GM21529 (cell line): Measurements from ENCODE around the gene LRRC42.
"Not testable (repeated sequence)": the region's sequence is repeated elsewhere in the genome, so short reads cannot be mapped to it uniquely, and the experiment has no call there.

ENCODE experiments used
- ATAC-seq: cut with Tn5 transposase; IDR thresholded peaks from one replicate; pipeline ENCODE4 v1.9.1; 2021; ENCODE audit not compliant: unreplicated experiment

LRRC42 gene

DNA sequence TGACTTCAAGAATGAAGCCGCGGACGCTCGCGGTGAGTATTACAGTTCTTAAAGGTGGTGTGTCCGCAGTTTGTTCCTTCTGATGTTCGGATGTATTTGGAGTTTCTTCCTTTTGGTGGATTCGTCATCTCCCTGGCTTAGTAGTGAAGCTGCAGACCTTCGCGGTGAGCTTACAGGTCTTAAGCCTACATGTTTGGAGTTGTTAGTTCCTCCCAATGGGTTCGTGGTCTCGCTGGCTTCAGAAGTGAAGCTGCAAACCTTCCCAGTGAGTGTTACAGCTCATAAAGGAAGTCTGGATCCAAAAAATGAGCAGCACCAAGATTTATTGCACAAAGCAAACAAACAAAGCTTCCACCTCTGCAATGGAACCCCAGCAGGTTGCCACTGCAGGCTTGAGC is 57.1 kb downstream of the LRRC42 start:
- no peak for ATAC-seq

DNA sequence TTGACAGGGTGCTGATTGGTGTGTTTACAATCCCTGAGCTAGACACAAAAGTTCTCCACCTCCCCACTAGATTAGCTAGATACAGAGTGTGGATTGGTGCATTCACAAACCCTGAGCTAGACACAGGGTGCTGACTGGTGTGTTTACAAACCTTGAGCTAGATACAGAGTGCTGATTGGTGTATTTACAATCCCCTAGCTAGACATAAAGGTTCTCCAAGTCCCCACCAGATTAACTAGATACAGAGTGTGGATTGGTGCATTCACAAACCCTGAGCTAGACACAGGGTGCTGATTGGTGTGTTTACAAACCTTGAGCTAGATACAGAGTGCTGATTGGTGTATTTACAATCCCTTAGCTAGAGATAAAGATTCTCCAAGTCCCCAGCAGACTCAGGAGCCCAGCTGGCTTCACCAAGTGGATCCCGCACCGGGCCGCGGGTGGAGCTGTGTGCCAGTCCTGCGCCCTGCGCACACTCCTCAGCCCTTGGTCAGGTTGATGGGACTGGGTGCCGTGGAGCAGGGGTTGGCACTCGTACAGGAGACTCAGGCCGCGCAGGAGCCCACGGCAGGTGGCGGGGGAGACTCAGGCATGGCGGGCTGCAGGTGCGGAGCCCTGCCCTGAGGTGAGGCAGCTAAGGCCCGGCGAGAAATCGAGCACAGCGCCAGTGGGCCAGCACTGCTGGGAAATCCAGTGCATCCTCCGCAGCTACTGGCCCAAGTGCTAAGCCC is 57.8 kb downstream of the LRRC42 start:
- not testable (repeated sequence) for ATAC-seq

DNA sequence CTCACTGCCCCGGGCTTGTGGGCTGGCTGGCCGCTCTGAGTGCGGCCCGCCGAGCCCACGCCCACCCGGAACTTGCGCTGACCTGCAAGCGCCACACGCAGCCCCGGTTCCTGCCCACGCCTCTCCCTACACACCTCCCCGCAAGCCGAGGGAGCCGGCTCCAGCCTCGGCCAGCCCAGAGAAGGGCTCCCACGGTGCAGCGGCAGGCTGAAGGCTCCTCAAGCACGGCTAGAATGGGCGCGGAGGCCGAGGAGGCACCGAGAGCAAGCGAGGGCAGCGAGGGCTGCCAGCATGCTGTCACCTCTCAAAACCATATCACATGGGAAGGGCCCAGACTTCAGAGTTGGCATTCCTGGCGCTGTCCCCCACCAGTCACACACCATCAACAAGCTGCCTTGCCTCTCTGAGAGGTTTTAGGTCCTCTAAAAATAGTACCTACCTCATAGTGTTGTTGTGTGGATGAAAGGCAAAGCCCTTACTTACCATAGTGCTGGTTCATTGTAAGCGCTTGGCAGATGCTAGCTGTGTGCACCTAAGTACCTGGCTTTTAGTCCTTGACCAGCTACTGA is 58.4 kb downstream of the LRRC42 start:
- ATAC-seq: no peak

DNA sequence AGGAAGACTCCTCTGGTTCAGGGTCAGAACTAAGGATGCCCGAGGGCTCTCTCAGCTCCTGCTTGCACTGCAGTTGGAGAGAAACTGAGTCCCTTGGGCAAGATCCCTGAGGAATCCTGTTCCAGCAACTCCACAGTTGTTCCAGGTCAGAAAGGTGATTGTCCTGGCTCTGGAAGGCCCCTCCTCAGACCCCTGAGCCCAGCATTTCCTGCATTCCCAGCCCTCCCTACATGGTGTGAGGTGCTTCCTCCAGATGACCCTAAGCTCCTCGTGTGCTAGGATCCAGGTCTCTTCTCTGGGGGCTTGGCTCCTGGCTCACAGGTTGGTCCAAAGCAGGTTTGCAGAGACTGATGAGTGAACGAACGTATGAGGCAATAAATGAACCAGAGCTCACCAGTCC is 60.4 kb downstream of the LRRC42 start:
- ATAC-seq: no peak

DNA sequence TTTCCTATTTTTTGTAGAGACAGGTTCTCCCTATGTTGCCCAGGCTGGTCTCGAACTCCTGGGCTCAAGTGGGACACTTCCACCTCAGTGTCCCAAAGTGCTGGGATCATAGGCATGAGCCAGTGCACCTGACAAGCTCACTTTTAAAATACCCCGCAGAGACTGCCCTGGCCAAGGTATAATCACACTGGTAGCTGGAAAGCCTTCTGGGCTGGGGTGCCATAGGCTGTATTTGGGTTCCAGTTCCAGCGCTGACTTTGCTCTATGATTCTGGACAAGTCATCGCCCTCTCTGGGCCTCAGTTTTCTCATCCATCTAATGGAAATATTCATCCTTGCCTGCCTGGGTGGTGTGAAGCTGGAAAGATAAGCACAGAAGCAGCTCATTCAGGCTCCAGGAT is 61.5 kb downstream of the LRRC42 start:
- no peak for ATAC-seq

DNA sequence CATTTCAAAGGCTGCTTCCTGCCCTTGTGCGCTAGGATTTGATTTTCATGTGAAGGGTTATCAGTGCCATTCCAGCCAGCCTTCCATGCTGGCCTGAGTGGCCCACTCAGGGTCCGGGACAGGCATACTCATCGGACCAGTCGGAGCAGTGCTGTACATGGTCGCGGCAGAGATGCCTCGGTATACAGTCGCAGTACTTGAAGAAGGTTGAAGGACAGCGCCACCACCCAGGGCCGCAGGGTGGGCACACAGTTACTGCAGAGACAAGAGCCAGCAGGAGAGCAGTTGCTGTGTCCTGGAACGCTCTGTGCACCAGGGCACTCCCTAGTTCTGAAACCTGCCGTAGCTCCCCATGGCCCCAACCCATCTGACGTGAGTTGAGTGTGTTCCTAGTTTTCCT is 62.7 kb downstream of the LRRC42 start:
- ATAC-seq: no peak

DNA sequence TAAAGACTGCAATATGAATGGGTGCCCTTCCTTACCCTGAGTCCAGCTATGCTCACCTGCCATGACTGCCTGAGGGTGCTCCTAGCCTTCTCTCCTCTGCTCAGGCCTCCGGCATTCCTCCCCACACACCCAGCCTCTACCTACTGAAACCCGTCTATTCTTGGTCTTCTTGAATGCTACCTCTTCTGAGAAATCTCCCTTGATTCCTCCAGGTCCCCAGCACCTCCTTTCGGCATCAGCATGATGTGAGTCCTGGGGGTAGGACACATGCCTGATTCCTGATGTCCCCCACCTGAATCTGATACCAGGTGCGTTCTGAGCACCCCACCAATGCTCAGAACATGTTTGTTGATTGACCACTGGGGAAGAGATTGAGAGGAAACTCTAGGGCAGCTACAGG is 63.3 kb downstream of the LRRC42 start:
- ATAC-seq: no peak

DNA sequence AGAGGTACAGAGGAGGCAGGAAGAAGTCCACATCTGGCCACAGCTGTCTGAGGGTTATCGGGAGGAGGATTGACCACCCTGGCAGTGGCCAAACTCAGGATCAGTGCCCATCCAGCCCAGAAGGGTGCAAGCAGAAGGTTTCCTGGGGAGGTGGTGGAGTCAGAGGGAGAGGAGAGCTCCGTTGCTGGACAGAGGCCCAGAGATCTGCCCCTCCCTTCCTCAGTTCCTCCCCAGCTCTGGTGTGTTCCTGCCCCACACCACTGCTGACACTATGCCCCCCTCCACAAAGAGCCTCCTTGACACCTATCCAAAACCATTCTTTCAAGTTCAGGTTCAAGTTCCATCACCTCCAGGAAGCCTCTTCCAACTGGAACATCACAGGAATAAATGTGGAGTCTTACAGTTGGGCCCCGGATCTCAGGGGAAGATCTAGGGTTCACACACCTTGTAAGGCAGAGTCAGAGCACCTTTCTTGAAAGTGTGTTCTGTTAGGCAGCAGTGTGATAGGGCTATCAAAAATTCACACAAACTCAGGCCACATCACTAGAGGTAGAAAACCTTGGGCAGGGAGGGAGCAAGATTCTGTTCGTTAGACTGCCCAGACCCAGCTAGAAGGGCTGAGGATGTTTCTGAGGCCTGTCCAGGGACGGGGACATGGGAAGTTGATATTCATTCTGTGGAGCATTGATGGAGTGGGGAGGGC is 64.4 kb downstream of the LRRC42 start:
- ATAC-seq: no peak

DNA sequence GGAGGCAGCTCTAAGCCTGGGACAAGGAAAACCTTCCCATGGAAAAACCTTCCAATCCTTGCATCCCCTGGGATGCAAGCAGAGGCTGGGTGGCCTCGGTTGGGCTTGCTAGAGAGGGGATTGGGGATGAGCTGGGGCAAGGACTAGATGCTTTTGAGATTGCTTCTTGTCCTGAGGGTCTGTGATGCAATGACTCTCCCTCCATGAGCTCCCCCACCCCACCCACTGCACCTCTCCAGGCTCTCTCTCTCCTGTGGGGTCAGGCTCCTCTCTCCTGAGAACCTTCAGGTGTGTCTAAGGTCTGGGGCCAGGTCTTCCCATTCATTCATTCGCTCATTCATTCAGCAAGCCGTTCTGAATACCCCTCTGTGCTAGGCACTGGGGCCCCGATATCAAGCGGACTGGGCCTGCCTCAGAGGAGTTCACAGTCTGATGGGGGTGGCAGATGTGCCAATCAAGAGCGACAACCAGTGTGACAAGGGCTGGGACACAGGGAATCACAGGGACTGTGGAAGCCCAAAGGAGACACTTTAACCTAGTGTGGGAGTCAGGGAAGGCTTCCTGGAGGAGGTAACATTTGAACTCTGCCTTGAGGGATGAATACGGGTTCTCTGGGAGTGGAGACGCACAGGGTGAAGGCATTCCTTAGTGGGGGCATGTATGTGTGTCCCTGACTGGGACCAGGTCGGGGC is 65.3 kb downstream of the LRRC42 start:
- ATAC-seq: no peak

DNA sequence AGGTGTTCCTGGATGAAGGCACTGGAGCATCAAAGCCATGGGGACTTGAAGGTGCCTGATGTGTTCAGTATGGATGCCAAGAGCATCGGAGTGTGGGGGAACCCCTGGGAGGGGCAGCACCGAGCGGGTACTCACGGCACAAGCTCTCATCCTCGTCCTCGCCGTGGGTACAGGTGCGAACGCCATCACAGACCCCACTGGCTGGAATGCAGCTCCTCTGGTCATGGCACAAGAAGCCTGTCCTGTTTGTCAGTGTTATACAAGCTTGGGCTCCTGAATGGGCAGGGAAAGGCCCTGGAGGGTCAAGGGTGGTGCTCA is 65.8 kb downstream of the LRRC42 start:
- ATAC-seq: no peak

DNA sequence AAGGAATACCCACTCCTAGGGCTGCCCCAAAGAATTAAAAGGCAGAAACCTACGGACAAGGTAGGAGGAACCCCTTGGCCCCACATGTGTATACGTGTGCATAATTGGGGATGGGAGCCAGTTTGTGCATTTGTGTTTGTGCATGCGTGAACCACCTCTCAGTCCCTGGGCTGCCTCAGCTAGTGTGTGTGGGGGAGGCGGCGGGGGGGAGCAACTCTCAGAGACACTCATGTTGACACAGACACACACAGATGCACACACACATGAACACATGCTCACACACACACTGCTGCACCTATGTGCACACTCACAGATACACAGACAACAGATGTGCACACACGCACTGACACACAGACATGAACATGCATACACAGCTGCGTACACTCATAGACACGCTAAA is 66.7 kb downstream of the LRRC42 start:
- no peak for ATAC-seq

DNA sequence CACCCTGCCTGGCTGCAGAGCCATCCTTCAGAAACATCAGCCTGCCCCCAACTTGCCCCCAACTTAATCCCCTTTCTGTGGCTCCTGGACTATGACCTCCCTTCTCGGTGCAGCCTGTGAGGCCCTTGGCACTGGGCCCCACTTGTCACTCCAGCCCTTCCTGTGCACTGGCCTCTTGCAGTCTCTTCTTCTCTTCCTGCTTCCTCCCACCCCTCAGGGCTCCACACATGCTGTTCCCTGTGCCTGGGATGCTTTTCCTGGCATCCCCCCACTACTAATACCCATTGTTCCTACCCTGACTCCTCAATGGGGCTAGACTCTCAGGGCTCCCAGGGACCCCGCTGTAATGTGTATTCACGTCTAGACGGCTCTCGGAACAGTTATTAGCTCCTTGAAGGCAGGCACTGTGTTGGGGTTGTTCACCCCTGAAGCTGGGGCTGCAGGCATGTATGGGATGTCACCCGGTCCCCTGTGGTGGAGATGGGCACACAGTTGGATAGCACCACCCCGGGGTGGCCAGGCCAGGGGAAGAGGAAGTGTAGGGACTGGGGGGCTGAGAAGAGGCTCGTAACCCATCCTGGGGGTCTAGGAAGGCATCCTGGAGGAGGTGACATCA is 67.4 kb downstream of the LRRC42 start:
- no peak for ATAC-seq

DNA sequence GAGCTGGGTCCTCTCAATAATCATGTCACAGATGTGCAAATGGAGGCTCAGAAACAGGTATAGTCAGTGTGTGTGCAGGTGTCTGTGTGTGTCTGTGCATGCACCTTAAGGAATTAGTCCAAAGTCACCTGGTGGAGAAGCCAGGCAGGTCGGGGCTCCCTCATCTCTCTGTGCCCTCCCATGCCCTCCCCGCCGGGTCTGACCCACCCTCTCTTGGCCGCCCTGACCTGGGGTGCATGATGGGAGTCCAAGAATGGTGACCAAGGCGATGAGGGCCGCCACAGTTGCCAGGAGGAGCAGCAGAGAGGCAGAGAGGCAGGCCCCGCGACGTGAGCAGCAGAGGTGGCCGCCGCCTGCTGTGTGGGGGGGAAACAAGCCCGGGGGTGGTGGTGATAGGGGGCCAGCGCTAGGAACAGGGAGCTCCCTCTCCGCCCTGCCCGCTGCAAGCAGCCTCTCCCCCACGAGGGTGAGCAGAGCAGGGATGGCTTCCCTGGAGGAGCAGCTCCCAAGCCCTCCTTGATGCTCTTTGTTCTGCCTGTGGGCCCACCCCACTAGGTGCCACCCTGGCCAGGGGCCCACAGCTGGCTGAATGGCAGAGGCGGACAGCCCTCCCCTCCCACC is 68.0 kb downstream of the LRRC42 start:
- no peak for ATAC-seq

DNA sequence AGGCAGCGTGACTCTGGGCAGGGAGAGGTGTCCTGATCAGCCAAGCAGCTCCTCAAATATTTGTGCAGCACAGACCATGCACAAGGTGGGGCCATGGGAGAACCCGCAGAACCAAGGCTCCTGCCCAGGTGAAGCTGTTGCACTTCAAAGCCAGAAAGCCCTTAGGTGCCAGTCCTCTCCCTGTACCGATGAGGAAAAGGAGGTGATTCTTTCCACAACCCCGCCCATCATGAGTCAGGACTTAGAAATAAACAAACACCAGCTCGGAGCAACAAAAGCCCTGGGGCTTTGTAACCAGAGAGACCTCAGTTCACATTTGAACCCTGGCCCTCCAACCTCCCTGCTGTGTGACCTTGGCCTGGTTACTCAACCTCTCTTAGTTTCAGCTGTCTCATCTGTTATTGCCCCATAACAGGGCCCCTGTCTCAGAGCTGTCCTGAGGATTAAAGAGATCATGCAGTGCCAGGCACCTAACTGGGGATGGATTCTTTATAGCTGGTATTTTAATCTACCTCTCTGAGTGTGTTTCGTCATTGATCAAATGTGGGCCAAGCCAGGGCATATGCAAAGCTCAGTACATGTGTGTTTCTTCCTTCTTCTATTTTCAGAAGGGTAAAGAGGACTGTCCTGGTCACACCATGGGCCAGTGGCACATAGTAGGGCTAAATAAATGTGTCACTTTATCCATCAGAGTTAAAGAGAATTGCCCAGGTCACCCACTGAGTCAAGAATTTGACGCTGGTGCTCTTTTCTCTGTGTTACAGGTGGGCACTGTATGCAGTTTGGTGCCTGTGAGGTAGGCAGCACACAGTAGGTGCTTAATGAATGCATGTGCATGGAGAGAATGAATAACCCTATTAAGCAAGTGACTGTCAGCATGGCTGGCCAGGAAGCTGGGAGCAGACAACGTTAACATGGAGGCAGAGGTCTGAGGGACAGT is 70.5 kb downstream of the LRRC42 start:
- no peak for ATAC-seq
